ENCODE data around the gene KRTAP9-6. TPM values are rescaled to one million over a fixed set of nuclear protein-coding genes. Genes with fewer than 3 reads are reported as not detected.

KRTAP9-6 gene
- polyA plus RNA-seq, 3 donors = not detected

- peak; percentile 19 to 33 (median 30) for DNase-seq
- peaks cover 3 to 6% (median 4%) of the 10 kb centered on the region in 3 donors for H3K27me3 Mint-ChIP-seq (ENCODE audit: low read depth in 3 of 3)
- H3K4me3 Mint-ChIP-seq = peak overlapping the region; percentile 71 to 94
- H3K27me3 ChIP-seq (ENCODE audit: control insufficient read depth in 2 of 2, insufficient read depth in 2 of 2, low read length in 2 of 2) = no peaks in the 10 kb centered on the region
- peaks cover 22 to 25% of the 10 kb centered on the region in 2 donors for H3K4me1 ChIP-seq (ENCODE audit: control insufficient read depth in 1 of 2, insufficient read depth in 2 of 2, low read length in 2 of 2)
- H3K36me3 ChIP-seq (replicated peaks in 1 of 2; ENCODE audit: control insufficient read depth in 1 of 2, insufficient read depth in 2 of 2, low read length in 2 of 2) = no peaks in the 10 kb centered on the region
- peak overlapping the region; percentile 4 to 69 (median 17) for H3K4me3 ChIP-seq (replicated peaks in 1 of 3; ENCODE audit: low read depth in 2 of 3, low read length in 3 of 3)
- no peaks in the 10 kb centered on the region for H4K20me1 ChIP-seq (ENCODE audit: insufficient read depth, low read length)
- no peaks in the 10 kb centered on the region for H3K79me2 ChIP-seq (ENCODE audit: insufficient read depth, low read length)
- peaks cover 10 to 22% (median 17%) of the 10 kb centered on the region in 7 donors for H3K9me3 Mint-ChIP-seq
- H3K27ac Mint-ChIP-seq = peak overlapping the region in 6 of 7 donors; percentile 46 to 81 (median 60)
- peak overlapping the region; percentile 79 for H3K4me2 ChIP-seq (replicated peaks; ENCODE audit: extremely low read depth, low read length, poor library complexity, severe bottlenecking)
- WGBS (ENCODE audit: insufficient coverage) = 1% methylated on average over 10 of the region's 10 CpGs
- peaks cover 0 to 10% of the 10 kb centered on the region in 2 donors for H3K9me3 ChIP-seq (replicated peaks in 1 of 2; ENCODE audit: control insufficient read depth in 1 of 2, insufficient read depth in 1 of 2, low read length in 2 of 2)
- peak overlapping the region; percentile 6 to 60 for H3K27ac ChIP-seq (ENCODE audit: low read depth in 1 of 2, low read length in 2 of 2)
- H3K4me1 Mint-ChIP-seq = peaks cover 26% of the 10 kb centered on the region
- intact Hi-C loops (cut with micrococcal nuclease) = no loop called here
- peak overlapping the region; percentile 93 for H2AFZ ChIP-seq (ENCODE audit: insufficient read depth, low read depth, low read length, poor library complexity, severe bottlenecking)
- peak overlapping the region; percentile 53 for H3K9ac ChIP-seq (ENCODE audit: insufficient read depth, low read length, poor library complexity, severe bottlenecking)
- peaks cover 2 to 5% of the 10 kb centered on the region in 2 donors for H3K36me3 Mint-ChIP-seq
- TF ChIP-seq CTCF (IDR thresholded peaks at IDR 0.05) = no peak
Observed at GRCh38 chr17:41308251-41308917, 43.2 kb downstream of the KRTAP9-6 start.

- peaks cover 19 to 20% of the 10 kb centered on the region in 2 donors for H3K4me1 ChIP-seq (ENCODE audit: control insufficient read depth in 1 of 2, insufficient read depth in 2 of 2, low read length in 2 of 2)
- H2AFZ ChIP-seq (ENCODE audit: insufficient read depth, low read depth, low read length, poor library complexity, severe bottlenecking) = peak within 1 kb of the TSS; percentile 93
- no peak for DNase-seq
Observed at GRCh38 chr17:41308918-41309359, 43.8 kb downstream of the KRTAP9-6 start, which contains the start of gene KRTAP16-1. Gene KRTAP16-1 (minus strand): TSS chr17:41309309. CDS start chr17:41309253, 56 bp downstream.

More at GRCh38 chr17:41308918-41309359, 43.8 kb downstream of the KRTAP9-6 start, which contains the start of gene KRTAP16-1:
- peak within 1 kb of the TSS; percentile 71 to 94 for H3K4me3 Mint-ChIP-seq
- peak within 1 kb of the TSS; percentile 79 for H3K4me2 ChIP-seq (replicated peaks; ENCODE audit: extremely low read depth, low read length, poor library complexity, severe bottlenecking)
- peak within 1 kb of the TSS; percentile 4 to 69 (median 17) for H3K4me3 ChIP-seq (replicated peaks in 1 of 3; ENCODE audit: low read depth in 2 of 3, low read length in 3 of 3)
- no peak for TF ChIP-seq CTCF (IDR thresholded peaks at IDR 0.05)
- peaks cover 0 to 10% of the 10 kb centered on the region in 2 donors for H3K9me3 ChIP-seq (replicated peaks in 1 of 2; ENCODE audit: control insufficient read depth in 1 of 2, insufficient read depth in 1 of 2, low read length in 2 of 2)
- H3K79me2 ChIP-seq (ENCODE audit: insufficient read depth, low read length) = no peaks in the 10 kb centered on the region
- no peaks in the 10 kb centered on the region for H3K36me3 ChIP-seq (replicated peaks in 1 of 2; ENCODE audit: control insufficient read depth in 1 of 2, insufficient read depth in 2 of 2, low read length in 2 of 2)
- H4K20me1 ChIP-seq (ENCODE audit: insufficient read depth, low read length) = no peaks in the 10 kb centered on the region
- peak within 1 kb of the TSS; percentile 6 to 60 for H3K27ac ChIP-seq (ENCODE audit: low read depth in 1 of 2, low read length in 2 of 2)
- H3K36me3 Mint-ChIP-seq = peaks cover 2 to 5% of the 10 kb centered on the region in 2 donors
- peaks cover 10 to 22% (median 17%) of the 10 kb centered on the region in 7 donors for H3K9me3 Mint-ChIP-seq
- H3K27me3 Mint-ChIP-seq (ENCODE audit: low read depth in 3 of 3) = peaks cover 3 to 4% (median 4%) of the 10 kb centered on the region in 3 donors
- peak within 1 kb of the TSS in 6 of 7 donors; percentile 46 to 81 (median 60) for H3K27ac Mint-ChIP-seq
- intact Hi-C loops (cut with micrococcal nuclease) = no loop called here
- WGBS (ENCODE audit: insufficient coverage) = 4% methylated on average over 6 of the region's 7 CpGs
- peaks cover 21% of the 10 kb centered on the region for H3K4me1 Mint-ChIP-seq
- peak within 1 kb of the TSS; percentile 53 for H3K9ac ChIP-seq (ENCODE audit: insufficient read depth, low read length, poor library complexity, severe bottlenecking)
- H3K27me3 ChIP-seq (ENCODE audit: control insufficient read depth in 2 of 2, insufficient read depth in 2 of 2, low read length in 2 of 2) = no peaks in the 10 kb centered on the region
